GM10847 (cell line): ENCODE results near the gene GCM1.

ENCODE experiments used
- POLR2A ChIP-seq: IDR thresholded peaks from 2 replicates; pipeline ENCODE4 v1.6.1; 2011; ENCODE audit not compliant: insufficient read length; ENCODE audit errors: extremely low read depth

The GCM1 gene

DNA sequence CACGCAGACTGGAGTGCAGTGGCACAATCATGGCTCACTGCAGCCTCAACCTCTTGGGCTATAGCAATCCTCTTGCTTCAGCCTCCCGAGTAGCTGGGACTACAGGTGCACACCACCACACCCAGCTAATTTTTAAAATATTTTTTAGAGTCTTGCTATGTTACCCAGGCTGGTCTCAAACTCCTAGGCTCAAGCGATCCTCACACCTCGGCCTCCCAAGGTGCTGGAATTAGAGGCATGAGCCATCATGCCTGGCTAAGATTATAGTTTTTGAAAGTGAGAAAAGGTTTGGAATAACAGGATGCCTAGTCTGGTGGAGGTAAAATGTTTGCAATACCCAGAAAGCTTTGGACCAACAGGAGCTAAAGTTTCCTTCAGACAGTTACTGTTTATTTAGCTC, 23.4 kb downstream of the GCM1 start:
- TF ChIP-seq POLR2A: no peak

DNA sequence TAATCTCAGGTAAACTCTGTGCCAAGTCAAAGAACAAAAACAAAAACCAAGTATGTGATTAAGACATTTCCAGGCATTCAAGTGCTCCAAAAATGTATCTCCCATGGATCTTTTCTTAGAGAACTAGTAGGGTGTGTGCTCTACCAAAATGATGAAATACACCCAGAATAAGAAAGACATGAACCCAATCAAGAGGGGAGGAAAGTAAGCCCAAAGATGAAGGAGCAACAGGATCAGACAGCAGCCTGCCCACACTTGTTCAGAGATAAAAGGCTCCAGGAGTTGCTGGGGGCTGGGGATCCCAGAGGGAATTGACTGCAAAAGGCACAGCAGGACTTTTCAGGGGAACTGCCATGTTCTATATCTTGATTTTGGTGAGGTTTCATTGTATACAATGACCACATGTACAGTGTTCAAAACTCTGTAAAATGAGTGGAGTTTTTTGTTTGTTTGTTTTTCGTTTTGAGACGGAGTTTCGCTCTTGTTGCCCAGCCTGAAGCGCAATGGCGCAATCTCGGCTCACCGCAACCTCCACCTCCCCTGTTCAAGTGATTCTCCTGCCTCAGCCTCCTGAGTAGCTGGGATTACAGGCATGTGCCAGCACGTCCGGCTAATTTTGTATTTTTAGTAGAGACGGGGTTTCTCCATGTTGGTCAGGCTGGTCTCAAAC, 24.4 kb downstream of the GCM1 start:
- no peak for TF ChIP-seq POLR2A

DNA sequence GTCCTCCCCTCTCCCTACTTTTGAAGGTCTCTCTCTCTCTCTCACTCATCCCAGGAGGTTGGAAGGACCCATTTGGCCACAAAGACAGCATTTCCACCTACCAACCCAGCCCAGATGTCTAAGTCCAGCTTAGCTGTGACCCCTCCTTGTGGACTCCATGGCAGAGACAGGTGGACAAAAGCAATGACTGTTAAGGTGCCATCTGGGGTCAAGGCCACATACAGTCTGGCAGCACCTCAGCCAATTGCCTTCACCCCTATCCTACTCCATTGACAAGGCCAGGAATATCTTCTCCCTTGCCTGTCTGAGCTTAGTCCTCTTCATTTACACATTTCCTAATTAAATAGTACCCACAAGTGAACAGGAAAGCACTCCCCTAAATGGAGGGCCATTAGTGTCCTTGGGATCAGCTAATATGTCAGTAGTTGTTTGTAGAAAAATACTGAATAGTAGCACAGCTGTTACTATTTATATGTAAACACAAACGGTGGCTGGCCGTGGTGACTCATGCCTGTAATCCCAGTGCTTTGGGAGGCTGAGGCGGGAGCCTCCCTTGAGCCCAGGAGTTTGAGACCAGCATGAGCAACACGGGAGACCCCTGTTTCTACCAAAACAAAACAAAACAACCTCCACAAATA, 28.8 kb downstream of the GCM1 start:
- no peak for TF ChIP-seq POLR2A

DNA sequence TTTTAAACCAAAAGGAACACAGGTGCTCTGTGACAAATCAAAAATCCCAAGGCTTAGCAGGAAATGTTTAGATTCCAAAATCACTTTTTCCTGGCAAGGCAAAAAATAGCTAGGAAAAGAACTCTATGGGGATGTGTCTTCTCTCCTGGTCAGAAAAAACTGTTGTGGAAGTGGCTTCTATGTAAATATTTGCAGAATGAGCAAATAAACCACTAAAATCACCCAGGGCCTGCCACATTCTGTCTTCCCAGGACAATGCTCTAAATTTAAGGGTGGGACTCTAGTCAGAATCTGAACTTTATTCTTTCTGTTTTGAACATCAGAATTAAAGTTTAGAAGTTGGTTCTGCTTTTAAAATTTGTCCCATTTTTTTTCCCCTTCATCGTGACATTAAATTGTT, 29.3 kb downstream of the GCM1 start:
- TF ChIP-seq POLR2A: no peak

DNA sequence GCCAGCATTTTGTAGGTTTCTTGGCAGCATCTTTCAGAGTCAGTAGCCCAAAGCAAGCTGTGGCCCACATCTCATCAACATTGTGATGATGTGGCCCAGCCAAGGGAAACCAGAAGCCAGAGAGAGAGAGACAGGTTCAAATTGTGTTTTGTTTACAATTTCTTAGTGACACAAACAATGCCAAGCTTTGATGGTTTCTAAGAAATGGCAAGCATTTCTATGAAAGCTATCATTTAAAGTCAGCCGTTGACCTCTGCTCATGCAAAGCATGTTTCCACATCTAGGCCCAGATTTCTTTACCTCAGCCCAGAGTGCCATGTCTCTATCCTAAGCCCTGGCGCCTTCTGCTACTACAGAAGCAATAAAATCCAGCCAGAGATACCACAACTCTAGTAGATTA, 32.9 kb downstream of the GCM1 start:
- no peak for TF ChIP-seq POLR2A

DNA sequence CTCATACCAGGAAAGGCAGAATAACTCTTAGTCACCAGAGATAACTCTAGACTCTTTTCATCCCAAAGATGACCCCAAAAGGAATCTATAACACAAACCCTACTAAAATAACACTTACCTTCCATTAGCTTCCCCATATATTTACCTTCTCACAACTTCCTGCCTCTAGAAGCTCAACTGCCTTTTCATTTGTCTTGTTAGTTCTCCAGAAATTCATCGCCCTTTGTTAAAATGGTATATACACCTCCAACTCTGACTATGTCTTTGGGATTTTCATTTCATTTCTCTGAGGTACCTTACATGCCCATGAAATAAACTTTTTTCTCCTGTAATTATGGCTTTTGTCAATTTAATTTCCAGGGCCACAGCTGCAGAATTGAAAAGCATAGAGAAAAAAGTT, 33.5 kb downstream of the GCM1 start:
- no peak for TF ChIP-seq POLR2A

DNA sequence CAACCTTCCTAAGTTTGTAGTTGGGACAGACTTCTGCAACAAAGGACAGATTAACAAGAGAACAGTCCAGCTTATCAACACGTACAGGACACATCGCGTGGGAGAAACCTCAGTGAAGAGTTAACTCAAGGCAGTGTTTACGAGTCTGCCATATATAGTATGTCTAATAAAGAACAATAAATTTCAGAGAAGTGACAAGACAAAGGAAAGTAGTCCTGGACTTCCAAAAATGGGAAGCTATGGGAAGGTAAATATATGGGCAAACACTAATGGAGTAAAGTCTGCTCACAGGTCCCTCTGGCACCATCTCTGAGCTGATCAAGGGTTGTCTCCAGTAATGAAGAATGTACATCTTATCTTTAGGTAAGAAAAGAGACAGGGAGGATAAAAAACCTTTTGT, 34.9 kb downstream of the GCM1 start:
- no peak for TF ChIP-seq POLR2A

DNA sequence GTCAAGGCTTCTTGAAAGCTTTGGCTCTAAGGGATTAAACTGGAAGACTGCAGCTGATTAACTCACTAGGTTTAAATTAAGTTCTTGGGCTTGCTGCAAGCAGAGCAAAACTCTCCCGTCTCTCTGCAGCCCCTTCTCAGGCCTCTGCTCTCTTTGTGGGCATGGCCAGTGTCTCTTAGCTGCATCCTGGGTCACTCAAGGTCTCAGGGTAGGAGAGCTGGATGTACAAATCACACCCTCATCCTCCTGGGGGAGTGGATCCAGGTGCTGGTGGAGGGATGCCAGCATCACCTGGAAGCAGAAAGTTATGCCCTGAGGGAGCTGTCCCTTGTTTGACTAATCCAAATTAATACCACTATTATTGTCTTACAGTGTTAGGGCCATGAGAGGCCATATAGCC, 35.8 kb downstream of the GCM1 start:
- TF ChIP-seq POLR2A: no peak

DNA sequence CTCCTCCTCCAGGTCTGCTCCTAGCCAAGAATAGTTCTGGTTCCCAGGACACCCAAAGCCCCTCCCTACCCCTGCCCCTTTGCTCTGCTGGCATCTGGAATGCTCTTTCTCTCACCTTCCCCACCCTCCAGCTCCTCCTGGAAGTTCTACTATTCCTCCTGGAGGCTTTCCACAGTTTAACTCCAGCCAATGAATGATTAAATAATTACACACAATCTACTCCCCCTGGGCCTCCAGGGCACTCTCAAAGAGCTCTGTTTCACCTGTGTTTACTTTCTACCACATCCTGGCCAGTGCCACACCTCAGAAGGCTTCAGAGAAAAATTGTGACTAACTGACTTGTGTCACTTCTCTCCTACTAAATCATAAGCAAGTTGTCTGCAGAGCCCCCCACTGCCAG, 36.2 kb downstream of the GCM1 start:
- no peak for TF ChIP-seq POLR2A

DNA sequence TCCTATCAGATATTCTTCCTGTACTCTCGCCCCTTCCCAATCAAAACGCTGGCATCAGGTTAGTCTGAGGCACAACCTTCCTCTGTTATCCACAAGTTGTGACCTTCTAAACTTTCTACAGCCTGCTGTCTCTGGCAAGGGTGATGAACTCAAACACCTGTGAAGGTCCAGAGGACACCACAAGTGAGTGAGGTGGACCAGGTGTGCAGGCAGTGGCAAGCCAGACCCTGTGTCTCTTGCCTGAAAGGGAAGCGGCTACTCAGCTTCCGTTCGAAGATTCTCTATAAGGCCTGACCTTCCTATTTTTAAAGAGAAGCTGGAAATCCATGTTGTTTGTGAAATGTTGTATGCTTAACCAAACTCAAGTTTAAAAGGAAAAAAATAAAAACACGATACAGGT, 36.8 kb downstream of the GCM1 start:
- no peak for TF ChIP-seq POLR2A

DNA sequence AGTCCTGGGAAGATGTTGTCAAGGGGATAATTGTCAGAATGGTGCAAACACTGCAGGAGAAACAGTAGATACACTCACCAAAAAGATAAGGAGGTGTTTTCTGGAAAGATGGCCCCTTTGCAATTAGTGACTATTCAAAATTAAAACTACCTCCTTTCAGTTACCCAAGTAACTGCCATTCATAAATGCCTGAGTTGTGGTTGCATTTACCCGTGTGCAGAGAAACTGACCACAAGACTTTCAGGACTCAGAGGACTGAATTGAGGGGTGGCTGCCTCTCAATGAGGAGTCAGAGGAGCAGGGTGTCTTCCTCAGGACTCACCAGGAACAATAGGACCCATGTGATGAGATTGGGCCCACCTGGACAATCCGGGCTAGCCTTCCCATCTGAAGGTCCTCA, 39.0 kb downstream of the GCM1 start:
- no peak for TF ChIP-seq POLR2A

DNA sequence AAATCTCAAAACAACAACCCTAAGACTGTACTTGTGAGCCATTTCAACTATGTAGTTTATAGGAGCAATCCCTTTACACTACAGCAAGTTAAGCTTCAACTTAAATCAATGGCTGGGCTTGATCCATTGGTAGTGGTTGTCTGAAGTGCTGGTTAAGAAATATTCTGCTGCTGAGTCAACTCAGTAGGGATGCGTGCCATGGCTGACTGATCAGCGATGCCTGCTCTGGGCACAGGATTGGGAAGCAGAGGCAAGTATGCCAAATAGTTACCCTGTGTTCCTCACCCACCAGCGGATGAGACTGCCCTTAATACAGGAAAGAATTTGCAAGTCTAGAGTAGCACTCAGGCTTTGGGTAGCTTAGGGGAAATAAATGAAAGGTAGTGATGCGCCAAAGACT, 41.5 kb downstream of the GCM1 start:
- TF ChIP-seq POLR2A: no peak

DNA sequence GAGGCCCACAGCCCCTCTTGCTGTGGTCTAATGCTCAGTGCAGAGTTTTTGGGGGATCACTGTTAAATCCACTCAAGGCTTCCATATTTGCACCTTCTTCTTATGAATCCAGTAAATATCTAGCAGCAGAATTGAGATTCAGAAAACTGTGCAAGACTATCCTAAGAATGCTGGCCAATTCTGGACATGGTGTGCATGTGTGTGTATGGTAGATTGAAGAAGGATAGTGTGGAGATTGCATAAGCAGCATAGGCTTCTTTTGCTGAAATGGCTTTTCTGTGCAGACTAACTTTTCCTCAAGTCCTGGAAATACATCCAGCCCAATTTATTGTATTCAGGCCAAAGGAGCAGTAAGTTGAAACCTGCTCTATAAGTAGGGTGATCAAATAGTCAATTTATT, 43.7 kb downstream of the GCM1 start:
- no peak for TF ChIP-seq POLR2A

DNA sequence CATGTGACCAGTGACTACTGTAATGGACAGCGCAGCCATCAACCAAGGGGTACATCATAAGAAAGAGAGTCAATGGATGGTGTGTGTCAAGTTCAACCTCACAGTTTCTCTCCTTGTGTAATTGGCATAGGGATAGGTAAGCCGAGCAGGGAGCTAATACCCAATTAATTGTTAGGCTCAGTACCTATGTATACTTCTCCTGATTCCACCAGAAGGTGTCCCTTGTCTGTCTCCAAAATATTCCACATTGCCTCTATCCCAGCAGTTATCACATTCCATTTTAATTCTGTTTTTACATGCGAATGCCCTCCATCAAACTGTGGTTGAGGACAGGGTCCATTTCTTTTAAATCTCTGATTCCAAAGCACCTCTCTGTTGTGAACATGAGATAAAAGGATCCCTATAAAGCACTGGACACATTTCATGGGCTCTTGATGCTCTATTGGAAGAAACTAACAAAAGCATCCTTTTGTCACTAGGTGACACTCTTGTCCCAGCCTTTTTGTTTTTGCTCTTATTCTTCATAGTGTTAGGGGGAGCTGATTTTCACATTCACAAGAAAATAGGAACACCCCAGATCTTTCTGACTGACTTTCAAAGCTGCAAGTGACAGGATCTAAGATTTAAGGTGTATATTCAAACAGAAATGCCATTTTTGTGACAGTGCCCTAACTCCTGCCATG, 44.5 kb downstream of the GCM1 start:
- TF ChIP-seq POLR2A: no peak

DNA sequence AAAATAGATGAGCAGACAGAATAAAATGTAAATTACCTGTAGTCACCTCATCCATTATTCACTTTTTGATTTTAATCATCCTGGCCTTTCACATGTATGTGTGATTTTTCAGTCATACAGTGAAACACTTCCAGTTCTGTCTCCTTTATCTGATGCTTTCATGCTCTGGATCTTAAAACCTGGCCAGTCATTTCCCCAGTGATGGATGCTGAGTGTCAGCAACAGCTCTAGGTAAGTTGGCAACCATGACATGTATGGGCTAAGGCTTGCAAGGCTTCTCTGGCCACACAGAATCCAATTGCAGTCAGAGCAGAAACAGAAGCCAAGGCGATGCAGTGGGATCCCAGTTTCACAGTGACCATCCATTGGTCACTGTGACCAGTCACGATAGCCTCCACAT, 47.6 kb downstream of the GCM1 start:
- no peak for TF ChIP-seq POLR2A

DNA sequence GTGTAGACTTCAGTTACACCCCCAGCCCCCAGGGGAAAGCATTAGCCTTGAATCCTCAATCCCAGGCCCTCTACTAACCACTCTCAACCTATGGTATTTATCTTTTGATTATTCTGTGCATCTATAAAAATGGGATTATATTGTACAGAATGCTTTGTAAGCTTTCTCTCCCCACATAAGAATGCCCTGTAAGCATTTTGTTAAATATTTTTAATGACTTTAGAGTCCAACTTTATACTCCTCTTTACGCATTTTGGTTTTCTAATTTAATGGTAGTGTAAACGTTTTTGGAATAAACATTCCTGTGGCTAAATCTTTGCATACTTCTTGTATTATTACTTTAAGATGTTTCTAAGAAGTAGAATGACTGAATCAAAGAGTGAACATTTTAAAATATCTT, 48.1 kb downstream of the GCM1 start:
- no peak for TF ChIP-seq POLR2A

DNA sequence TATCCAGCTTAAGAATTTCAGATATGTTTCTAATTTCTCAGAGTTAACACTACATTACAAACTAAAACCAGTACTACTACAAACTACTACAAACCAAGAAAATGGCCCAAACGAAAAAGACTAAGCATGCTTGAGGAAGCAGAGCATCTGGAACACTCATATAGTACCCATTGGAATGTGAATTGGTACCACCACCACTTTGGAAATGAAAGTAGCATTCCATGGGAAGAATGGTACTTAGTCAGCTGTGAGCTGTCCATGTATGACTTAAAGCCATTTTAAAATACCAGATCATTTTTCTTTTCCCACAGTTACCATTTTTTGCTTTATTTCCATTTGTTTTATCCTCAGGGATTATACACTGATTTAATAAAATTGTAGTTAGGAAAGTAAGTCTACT, 52.9 kb downstream of the GCM1 start:
- TF ChIP-seq POLR2A: no peak
